DND-41 (cell line): ENCODE data around the gene OPRD1.
"Not testable (repeated sequence)": the region's sequence is repeated elsewhere in the genome, so short reads cannot be mapped to it uniquely, and the experiment has no call there.

Experiments used
- CTCF ChIP-seq: IDR thresholded peaks from 2 replicates; pipeline ENCODE4 v1.5.1; 2012; ENCODE audit warnings: borderline replicate concordance, low read length, moderate library complexity, mild to moderate bottlenecking; ENCODE audit not compliant: poor library complexity, severe bottlenecking; ENCODE audit errors: extremely low read depth
- EZH2 ChIP-seq: IDR thresholded peaks from 3 replicates; pipeline ENCODE4 v1.6.1; 2012; ENCODE audit warnings: borderline replicate concordance, low read depth, mild to moderate bottlenecking, moderate library complexity, low read length, inconsistent platforms; ENCODE audit not compliant: severe bottlenecking

- TF ChIP-seq CTCF, EZH2: not testable (repeated sequence)
These were observed 16.4 kb downstream of the OPRD1 start for GRCh38 chr1:28828227-28828858.
